ENCODE data around the gene APOL3. TPM values are rescaled to one million over a fixed set of nuclear protein-coding genes. Genes with fewer than 3 reads are reported as not detected.

APOL3 gene
- total RNA-seq, 1 donor from 2014 or later = not detected

DNA sequence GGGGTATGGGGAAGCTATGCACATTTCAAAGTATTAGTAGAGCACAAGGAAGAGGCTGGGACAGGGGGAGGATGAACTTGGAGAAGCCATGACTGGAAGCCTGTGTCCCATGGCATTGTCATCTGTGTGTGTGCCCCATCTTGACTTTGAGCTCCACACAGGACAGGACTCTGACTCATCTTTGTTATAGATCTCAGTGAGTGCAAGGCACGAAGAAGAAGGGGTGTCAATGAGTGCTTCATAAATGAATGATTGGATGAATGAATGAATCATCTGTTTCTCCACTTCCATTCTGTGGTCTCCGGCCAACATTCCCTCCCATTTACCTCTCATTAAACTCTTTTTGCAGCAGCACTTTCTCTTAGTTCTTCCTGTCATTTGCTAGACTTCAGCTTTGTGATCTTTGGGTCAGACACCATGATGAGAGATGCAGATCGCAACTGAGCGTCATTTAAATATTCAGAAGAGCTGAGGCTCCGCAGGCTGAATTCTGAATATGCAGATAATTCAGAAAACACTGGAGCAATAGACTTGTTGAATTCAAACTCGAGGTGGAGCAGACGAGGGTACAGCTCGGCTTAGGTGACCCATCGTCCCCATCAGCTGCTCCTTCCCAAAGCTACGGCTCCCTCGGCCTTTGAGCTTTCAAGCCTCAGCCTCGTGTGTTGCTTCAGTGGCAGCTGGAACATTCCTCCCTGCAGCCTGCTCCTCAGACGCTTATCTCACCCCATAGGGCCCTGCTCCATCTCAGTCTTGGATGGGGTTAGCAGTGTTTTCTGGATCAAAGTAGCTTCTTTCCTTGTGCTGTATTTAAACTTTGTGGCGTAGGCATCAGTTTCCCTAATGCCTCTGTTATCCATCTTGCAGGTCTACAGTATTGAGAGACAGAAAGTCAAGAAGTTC, 30.8 kb downstream of the APOL3 start:
- no peak overlapping the region for H3K27ac Mint-ChIP-seq
- no peak for DNase-seq (ENCODE audit: low spot score, unreplicated experiment)
- H3K36me3 Mint-ChIP-seq (ENCODE audit: insufficient read depth) = no peaks in the 10 kb centered on the region
- H3K27me3 Mint-ChIP-seq = peaks cover 52% of the 10 kb centered on the region
- TF ChIP-seq, protein P1, sequence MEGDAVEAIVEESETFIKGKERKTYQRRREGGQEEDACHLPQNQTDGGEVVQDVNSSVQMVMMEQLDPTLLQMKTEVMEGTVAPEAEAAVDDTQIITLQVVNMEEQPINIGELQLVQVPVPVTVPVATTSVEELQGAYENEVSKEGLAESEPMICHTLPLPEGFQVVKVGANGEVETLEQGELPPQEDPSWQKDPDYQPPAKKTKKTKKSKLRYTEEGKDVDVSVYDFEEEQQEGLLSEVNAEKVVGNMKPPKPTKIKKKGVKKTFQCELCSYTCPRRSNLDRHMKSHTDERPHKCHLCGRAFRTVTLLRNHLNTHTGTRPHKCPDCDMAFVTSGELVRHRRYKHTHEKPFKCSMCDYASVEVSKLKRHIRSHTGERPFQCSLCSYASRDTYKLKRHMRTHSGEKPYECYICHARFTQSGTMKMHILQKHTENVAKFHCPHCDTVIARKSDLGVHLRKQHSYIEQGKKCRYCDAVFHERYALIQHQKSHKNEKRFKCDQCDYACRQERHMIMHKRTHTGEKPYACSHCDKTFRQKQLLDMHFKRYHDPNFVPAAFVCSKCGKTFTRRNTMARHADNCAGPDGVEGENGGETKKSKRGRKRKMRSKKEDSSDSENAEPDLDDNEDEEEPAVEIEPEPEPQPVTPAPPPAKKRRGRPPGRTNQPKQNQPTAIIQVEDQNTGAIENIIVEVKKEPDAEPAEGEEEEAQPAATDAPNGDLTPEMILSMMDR (IDR thresholded peaks at IDR 0.05; ENCODE audit: unreplicated experiment) = no peak
- H3K4me1 Mint-ChIP-seq (ENCODE audit: low read depth) = peaks cover 2% of the 10 kb centered on the region
- H3K4me3 Mint-ChIP-seq (ENCODE audit: low read depth) = no peak overlapping the region
- no peaks in the 10 kb centered on the region for H3K9me3 Mint-ChIP-seq (ENCODE audit: low read depth)

DNA sequence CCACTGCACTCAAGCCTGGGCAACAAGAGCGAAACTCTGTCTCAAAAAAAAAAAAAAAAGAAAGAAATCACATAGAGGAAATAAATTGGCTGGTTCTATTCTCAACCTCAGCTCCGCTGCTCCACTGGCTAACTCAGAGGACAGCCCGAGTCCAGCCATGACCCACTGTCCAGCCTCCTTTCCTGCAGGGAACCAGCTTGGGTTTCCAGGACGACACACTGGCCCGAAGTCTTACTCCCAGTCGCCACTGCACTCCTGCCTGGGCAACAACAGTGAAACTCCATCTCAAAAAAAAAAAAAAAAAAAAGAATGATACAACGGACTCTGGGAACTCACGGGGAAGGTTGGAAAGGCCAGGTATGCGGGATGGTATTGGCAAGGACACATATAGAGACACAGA, 31.5 kb downstream of the APOL3 start:
- no peak overlapping the region for H3K4me3 Mint-ChIP-seq (ENCODE audit: low read depth)
- H3K4me1 Mint-ChIP-seq (ENCODE audit: low read depth) = no peaks in the 10 kb centered on the region
- no peak overlapping the region for H3K27ac Mint-ChIP-seq
- H3K9me3 Mint-ChIP-seq (ENCODE audit: low read depth) = no peaks in the 10 kb centered on the region
- TF ChIP-seq, protein P1 (IDR thresholded peaks at IDR 0.05; ENCODE audit: unreplicated experiment) = no peak
- no peak for DNase-seq (ENCODE audit: low spot score, unreplicated experiment)
- no peaks in the 10 kb centered on the region for H3K36me3 Mint-ChIP-seq (ENCODE audit: insufficient read depth)
- H3K27me3 Mint-ChIP-seq = peaks cover 56% of the 10 kb centered on the region

DNA sequence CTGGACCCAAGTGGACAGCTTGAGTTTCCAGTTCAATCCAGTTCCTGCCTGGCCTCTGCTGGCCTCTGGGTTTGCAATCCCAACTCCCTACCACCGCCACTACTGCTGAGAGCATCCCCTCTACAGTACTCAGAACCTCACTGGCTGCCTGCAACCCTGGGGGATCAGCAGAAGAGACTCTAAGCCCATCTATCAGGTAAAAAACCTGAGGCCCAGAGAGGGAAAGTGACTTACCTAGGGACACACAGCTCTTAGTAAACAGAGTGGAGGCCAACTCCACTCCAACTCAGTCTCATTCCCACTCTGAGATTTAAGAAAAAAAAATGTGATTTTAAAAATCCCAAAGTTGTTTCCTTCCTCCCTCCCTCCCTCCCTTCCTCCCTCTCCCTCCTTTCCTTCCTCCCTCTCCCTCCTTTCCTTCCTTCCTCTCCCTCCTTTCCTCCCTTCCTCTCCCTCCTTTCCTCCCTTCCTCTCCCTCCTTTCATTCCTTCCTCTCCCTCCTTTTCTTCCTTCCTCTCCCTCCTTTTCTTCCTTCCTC, 34.5 kb downstream of the APOL3 start:
- no peak overlapping the region for H3K4me3 Mint-ChIP-seq (ENCODE audit: low read depth)
- no peak overlapping the region for H3K27ac Mint-ChIP-seq
- TF ChIP-seq, protein P1 (IDR thresholded peaks at IDR 0.05; ENCODE audit: unreplicated experiment) = no peak
- peaks cover 4% of the 10 kb centered on the region for H3K9me3 Mint-ChIP-seq (ENCODE audit: low read depth)
- no peak for DNase-seq (ENCODE audit: low spot score, unreplicated experiment)
- H3K27me3 Mint-ChIP-seq = peaks cover 38% of the 10 kb centered on the region
- H3K4me1 Mint-ChIP-seq (ENCODE audit: low read depth) = peaks cover 3% of the 10 kb centered on the region
- H3K36me3 Mint-ChIP-seq (ENCODE audit: insufficient read depth) = no peaks in the 10 kb centered on the region

DNA sequence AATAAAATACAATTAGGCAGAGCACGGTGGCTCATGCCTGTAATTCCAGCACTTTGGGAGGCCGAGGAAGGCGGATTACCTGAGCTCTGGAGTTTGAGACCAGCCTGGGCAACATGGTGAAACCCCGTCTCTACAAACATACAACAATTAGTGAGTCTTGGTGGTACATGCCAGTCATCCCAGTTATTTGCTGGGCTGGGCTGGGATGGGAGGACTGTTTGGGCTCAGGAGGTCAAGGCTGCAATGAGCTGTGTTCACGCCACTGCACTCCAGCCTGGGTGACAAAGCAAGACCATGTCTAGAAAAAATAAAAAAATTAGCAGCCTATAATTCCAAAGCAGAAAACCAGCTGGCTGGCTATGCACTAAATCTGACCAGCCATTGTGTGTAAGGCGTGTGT, 35.1 kb downstream of the APOL3 start:
- Mint-ChIP-seq H3K36me3 (ENCODE audit: insufficient read depth) (no peaks in the 10 kb centered on the region), H3K27me3 (peaks cover 31% of the 10 kb centered on the region), H3K27ac (no peak overlapping the region), H3K4me1 (ENCODE audit: low read depth) (peaks cover 3% of the 10 kb centered on the region), H3K4me3 (ENCODE audit: low read depth) (no peak overlapping the region), H3K9me3 (ENCODE audit: low read depth) (peaks cover 4% of the 10 kb centered on the region)
- TF ChIP-seq, protein P1 (IDR thresholded peaks at IDR 0.05; ENCODE audit: unreplicated experiment) = no peak
- DNase-seq (ENCODE audit: low spot score, unreplicated experiment) = no peak

DNA sequence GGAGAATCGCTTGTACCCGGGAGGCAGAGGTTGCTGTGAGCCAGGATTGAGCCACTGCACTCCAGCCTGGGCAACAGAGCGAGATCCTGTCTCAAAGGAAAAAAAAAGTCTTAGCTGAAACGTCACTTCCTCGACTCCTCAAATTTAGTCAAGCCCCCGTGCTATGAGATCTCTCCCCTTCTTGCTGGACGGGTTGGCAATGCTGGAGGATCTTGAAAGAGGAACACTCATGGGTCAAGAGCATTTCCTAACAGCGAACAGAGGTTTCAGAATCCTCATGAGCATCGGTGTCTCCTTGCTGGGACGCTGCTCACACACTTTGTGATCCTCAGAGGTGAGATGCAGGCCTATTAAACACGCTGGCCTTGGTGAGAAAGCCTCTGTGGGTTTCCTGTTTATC, 35.9 kb downstream of the APOL3 start:
- Mint-ChIP-seq H3K4me3 (ENCODE audit: low read depth) (no peak overlapping the region), H3K4me1 (ENCODE audit: low read depth) (peaks cover 3% of the 10 kb centered on the region)

More for the DNA sequence above, 35.9 kb downstream of the APOL3 start:
- H3K9me3 Mint-ChIP-seq (ENCODE audit: low read depth) = peaks cover 4% of the 10 kb centered on the region
- peaks cover 25% of the 10 kb centered on the region for H3K27me3 Mint-ChIP-seq
- DNase-seq (ENCODE audit: low spot score, unreplicated experiment) = no peak
- H3K27ac Mint-ChIP-seq = no peak overlapping the region
- no peaks in the 10 kb centered on the region for H3K36me3 Mint-ChIP-seq (ENCODE audit: insufficient read depth)
- TF ChIP-seq, protein P1 (IDR thresholded peaks at IDR 0.05; ENCODE audit: unreplicated experiment) = no peak
